ENCODE measurements around the gene PPP1R1B. TPM values are rescaled to one million over a fixed set of nuclear protein-coding genes. Genes with fewer than 3 reads are reported as not detected.
A peak's percentile ranks its signal among the peaks of the same experiment; 100 is the strongest.

Gene PPP1R1B
- total RNA-seq, 1 donor from 2014 or later = 9.3 TPM

- H3K4me1 ChIP-seq = peaks cover 71% of the 10 kb centered on the region
- DNase-seq (ENCODE audit: extremely low spot score in 2 of 2) = no peak
- H3K27ac ChIP-seq = peak overlapping the region; percentile 6
- no peaks in the 10 kb centered on the region for H3K9me3 ChIP-seq
- TF ChIP-seq CTCF (IDR thresholded peaks at IDR 0.05) (no peak), POLR2A (IDR thresholded peaks at IDR 0.05) (no peak), POLR2AphosphoS5 (IDR thresholded peaks at IDR 0.05; ENCODE audit: insufficient read depth in 1 of 2, low read depth in 1 of 2) (no peak)
- H3K36me3 ChIP-seq = peaks cover 0 to 28% of the 10 kb centered on the region in 2 donors
- no peaks in the 10 kb centered on the region for H3K27me3 ChIP-seq
- intact Hi-C loops (cut with DNase I) = no loop called here
- no peak overlapping the region for H3K4me3 ChIP-seq
Observed at GRCh38 chr17:39663340-39663687, 36.6 kb downstream of the PPP1R1B start.

GRCh38 chr17:39663688-39664580, 37.2 kb downstream of the PPP1R1B start:
- Histone ChIP-seq H3K27me3 (no peaks in the 10 kb centered on the region), H3K4me1 (peaks cover 77% of the 10 kb centered on the region), H3K4me3 (no peak overlapping the region), H3K27ac (no peak overlapping the region), H3K9me3 (no peaks in the 10 kb centered on the region), H3K36me3 (peaks cover 0 to 26% of the 10 kb centered on the region in 2 donors)
- intact Hi-C loops (cut with DNase I) = no loop called here
- no peak for DNase-seq (ENCODE audit: extremely low spot score in 2 of 2)
- TF ChIP-seq POLR2AphosphoS5 (IDR thresholded peaks at IDR 0.05; ENCODE audit: insufficient read depth in 1 of 2, low read depth in 1 of 2) (no peak), CTCF (IDR thresholded peaks at IDR 0.05) (no peak), POLR2A (IDR thresholded peaks at IDR 0.05) (no peak)

- H3K27ac ChIP-seq = peak within 1 kb of the TSS; percentile 54
- peaks cover 77% of the 10 kb centered on the region for H3K4me1 ChIP-seq
- no peaks in the 10 kb centered on the region for H3K9me3 ChIP-seq
- H3K4me3 ChIP-seq = no peak within 1 kb of the TSS
- intact Hi-C loops (cut with DNase I) = loop anchor here (5.0 kb wide), 1 partner anchor 33 kb away; no protein-coding TSS in a partner anchor
- no peak for TF ChIP-seq CTCF (IDR thresholded peaks at IDR 0.05)
- TF ChIP-seq POLR2AphosphoS5 (IDR thresholded peaks at IDR 0.05; ENCODE audit: insufficient read depth in 1 of 2, low read depth in 1 of 2) = no peak
- TF ChIP-seq POLR2A (IDR thresholded peaks at IDR 0.05) = no peak
- no peak for DNase-seq (ENCODE audit: extremely low spot score in 2 of 2)
- no peaks in the 10 kb centered on the region for H3K27me3 ChIP-seq
- H3K36me3 ChIP-seq = peaks cover 0 to 23% of the 10 kb centered on the region in 2 donors
Observed at GRCh38 chr17:39664581-39665561, 38.1 kb downstream of the PPP1R1B start, which contains the start of gene TCAP. Gene TCAP (plus strand): TSS chr17:39665349. CDS start chr17:39665360, 11 bp downstream.

DNA sequence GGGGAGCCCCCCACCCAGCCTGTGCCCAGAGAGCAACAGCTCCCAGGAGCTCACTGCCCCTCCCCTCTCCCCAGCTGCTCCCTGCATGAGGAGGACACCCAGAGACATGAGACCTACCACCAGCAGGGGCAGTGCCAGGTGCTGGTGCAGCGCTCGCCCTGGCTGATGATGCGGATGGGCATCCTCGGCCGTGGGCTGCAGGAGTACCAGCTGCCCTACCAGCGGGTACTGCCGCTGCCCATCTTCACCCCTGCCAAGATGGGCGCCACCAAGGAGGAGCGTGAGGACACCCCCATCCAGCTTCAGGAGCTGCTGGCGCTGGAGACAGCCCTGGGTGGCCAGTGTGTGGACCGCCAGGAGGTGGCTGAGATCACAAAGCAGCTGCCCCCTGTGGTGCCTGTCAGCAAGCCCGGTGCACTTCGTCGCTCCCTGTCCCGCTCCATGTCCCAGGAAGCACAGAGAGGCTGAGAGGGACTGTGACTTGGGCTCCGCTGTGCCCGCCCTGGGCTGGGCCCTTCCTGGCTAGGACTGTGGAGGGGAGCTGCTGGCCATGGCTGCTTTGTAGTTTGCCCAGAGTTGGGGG, 39.0 kb downstream of the PPP1R1B start:
- Histone ChIP-seq H3K36me3 (peaks cover 0 to 15% of the 10 kb centered on the region in 2 donors), H3K9me3 (no peaks in the 10 kb centered on the region), H3K4me1 (peaks cover 68% of the 10 kb centered on the region), H3K27ac (peak overlapping the region; percentile 54), H3K27me3 (no peaks in the 10 kb centered on the region), H3K4me3 (no peak overlapping the region)
- no peak for TF ChIP-seq POLR2A (IDR thresholded peaks at IDR 0.05)
- TF ChIP-seq POLR2AphosphoS5 (IDR thresholded peaks at IDR 0.05; ENCODE audit: insufficient read depth in 1 of 2, low read depth in 1 of 2) = peak in 1 of 2 donors; percentile 13
- intact Hi-C loops (cut with DNase I) = loop anchor here (5.0 kb wide), 1 partner anchor 33 kb away; no protein-coding TSS in a partner anchor
- no peak for DNase-seq (ENCODE audit: extremely low spot score in 2 of 2)

- no peak for TF ChIP-seq POLR2A (IDR thresholded peaks at IDR 0.05)
- TF ChIP-seq CTCF (IDR thresholded peaks at IDR 0.05) = no peak
- no peak for TF ChIP-seq POLR2AphosphoS5 (IDR thresholded peaks at IDR 0.05; ENCODE audit: insufficient read depth in 1 of 2, low read depth in 1 of 2)
- Histone ChIP-seq H3K9me3 (no peaks in the 10 kb centered on the region), H3K4me3 (no peak overlapping the region), H3K36me3 (peaks cover 0 to 10% of the 10 kb centered on the region in 2 donors), H3K4me1 (peaks cover 64% of the 10 kb centered on the region), H3K27ac (peak overlapping the region; percentile 54), H3K27me3 (no peaks in the 10 kb centered on the region)
- DNase-seq (ENCODE audit: extremely low spot score in 2 of 2) = no peak
- intact Hi-C loops (cut with DNase I) = loop anchor here (5.0 kb wide), 1 partner anchor 34 kb away; no protein-coding TSS in a partner anchor
Observed at GRCh38 chr17:39666231-39666600, 39.5 kb downstream of the PPP1R1B start.

Measured in vagina (tissue), 2 donors.